ENCODE measurements around the gene CENPB.

The CENPB gene

DNA sequence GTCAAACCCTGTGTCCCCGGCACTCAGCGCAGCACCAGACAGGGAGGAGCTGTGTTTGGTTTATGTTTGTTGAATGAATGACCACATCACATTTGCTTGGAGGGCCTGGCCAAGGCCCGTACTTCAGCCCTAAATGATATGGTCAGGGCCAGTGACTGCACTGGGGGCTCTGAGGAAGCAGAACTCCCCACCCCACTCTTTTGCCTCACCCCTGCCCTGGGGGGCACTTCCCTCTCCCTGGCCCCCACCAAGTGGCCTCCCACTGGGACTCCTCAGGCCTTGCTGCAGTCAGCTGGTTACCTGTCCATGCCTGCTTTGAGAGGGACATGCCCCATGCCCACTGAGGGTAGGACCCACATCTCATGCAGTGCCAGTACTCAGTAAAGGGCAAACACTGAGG lies 21.9 kb downstream of the CENPB start:
- DNase-seq: no peak

DNA sequence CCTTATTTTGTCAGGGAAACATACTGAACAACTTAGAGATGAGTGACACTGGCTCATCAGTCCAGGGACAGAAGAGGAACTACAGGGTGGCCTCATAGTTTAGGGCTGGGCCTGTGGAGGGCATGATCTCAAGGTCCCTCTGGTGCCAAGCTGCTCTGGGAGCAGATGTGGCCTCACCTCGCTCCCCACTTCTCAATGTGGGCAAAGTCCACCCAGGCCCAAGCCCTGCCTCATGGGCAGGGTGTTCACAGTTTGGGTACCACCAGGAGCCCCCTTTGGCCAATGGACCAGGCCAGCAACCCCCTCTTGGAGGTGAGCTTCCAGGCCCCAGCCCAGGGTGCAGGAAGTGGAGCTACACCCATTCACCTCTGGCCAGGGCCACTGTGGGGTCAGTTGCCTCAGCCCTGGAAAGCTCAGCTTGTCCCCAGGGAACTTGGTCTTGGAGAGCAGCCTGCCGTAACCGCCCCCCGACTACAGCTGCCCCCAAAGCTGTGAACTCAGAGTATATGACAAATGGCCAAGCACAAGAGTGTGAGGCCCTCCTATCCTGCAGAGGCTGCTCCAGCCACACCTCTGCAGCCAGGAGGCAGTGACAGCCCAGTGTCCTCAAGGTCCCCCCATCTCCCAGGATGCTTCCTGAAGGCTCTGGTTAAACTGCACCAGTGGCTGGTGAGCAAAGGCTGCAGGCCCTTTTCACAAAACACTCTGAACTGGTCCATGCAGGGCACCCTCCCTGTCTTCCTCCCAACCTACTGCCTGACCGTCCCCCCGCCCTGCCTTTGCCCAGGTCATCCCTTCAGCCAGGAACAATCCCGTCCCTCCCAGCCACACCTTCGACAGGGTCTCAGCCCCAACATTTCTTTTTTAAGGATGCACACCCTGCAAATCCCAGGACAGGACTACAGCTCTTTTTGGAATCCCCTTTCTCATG lies 22.6 kb downstream of the CENPB start:
- DNase-seq: no peak

DNA sequence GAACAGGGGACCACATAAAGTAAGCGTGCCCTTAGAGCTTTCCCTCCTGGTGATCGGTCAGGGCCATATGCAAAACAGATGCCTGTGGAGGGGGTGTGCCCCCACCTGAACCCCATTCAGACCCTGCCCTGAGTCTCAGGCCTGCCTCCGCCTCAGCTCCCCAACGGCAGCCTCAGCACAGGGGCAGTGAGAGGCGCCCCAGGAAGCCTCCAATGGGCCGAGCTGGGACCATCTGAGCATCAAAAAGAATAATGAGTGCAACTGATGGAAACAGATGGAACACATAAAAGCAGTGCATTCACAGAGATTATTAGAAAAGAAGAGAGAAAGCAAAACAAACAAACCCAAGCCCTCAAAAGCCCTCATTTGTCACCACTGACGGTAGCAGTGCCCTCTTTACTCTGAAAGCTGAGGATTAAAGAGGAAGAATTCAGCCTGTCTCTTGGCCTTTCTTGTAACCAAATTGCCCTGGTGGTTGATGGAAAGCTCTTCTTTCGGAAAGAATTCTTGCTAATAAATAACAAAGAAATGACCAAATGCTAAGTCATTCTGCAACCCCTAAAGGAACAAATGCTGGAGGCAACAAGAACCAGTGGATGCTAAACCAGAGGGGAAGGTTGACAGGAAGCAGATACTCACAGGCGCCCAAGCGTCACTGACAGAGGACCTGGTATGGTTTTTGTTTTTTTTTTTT lies 25.7 kb downstream of the CENPB start:
- no peak for DNase-seq

DNA sequence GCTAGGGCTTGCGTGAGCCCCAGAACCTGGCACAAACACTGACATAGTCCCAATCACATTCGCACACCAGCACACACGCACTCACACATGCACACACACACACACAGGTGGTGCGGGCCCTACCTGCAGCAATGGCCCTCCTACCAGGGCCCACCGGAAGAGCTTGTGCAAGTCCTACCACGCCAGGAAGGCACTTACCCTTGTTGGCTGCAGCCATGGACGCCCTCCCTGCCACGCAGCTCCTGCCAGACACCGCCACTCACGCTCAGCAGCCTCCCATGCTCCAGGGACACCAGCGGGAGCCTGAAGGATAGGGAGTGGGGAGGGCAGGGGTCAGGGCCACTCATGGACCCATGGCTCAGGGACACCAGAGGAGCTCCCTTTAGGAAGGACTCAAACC lies 26.7 kb downstream of the CENPB start:
- DNase-seq: no peak

DNA sequence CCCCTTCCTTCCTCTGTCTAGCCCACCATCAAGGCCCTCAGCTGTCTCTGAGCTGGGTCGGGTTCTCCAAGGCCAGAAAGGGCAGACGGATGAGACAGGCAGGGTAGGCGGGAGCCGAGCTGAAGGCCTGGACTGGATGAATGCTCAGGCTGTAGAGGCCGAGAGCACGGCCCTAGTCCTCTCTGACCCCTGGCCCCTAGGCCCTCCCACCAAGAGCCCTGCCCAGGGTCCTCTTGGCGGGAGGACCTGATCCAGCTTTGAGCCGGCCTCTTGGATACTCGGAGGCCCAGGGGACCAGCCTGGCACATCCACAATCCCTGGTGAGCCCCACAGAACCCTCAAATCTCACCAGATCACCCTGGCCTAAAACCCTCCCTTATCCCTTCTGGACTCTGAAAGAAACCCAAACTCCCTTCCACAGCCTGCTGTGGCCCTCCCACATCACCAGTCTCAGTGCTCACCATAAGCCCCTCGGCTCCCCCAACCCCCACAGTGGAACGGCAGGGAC lies 27.2 kb downstream of the CENPB start:
- DNase-seq: no peak

DNA sequence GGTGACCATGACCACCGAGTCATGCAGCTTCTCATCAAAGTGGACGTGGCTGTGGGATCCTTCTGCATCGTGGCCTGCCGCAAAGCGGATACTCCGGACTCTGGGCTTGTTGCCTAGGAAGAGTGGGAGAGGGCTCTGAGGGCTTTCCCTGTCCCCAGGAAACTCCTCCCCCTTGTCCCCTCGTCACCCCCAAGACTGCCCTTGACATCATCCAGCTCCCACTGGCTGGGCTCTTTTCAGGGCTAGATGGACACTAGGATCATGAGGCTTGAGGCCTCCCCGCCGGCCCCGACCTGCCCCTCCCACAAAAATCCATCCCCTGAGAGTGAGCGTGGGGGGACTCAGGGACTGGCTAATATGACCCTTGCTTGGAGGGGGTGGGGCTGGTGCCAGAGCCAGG lies 28.0 kb downstream of the CENPB start:
- no peak for DNase-seq

DNA sequence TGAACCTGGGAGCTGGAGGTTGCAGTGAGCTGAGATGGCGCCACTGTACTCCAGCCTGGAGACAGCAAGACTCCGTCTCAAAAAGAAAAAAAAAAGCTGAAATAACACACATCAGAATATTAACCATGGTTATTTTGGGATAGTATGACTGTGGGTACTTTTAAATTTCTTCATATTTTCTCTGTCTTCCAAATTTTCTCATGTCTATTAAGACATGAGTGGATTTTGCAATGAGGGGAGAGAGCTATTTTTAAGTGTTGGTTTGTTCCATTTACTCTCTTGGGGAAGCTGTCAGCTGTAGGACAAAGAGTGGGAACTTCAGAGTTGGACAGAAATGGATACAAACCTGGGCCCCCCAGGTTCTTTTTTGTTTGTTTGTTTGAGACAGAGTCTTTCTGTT lies 29.3 kb downstream of the CENPB start:
- DNase-seq: no peak

DNA sequence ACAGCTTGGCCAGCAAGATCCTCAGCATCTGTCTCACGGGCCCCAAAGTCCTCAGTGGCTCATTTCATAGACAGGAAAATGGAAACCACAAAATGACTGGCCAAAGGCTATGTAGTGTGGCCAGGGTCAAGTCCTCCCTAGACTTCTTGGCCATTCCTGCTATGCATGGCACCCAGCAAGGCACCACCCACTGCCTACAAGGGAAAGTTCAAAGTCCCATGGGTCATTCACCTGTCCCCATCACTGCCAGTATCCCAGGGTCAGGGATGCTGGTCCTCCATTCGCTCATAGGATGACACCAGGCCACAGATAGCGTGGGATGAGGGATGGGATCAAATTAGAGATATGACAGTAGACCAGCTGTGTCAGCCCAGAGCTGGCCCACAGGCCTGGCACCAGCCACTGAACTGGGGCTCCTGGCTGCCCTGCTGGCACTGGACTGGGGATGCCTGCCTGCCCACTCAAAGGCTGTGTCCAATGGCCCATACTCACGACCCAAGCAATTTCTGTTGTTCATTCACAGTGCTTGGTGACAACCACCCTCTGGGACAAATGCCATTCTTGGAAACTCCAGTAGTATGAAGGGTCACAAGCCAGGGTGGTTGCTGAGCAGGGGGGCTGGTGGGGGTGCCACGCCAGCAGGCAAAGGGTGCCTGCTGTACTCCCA lies 30.6 kb downstream of the CENPB start:
- no peak for DNase-seq

DNA sequence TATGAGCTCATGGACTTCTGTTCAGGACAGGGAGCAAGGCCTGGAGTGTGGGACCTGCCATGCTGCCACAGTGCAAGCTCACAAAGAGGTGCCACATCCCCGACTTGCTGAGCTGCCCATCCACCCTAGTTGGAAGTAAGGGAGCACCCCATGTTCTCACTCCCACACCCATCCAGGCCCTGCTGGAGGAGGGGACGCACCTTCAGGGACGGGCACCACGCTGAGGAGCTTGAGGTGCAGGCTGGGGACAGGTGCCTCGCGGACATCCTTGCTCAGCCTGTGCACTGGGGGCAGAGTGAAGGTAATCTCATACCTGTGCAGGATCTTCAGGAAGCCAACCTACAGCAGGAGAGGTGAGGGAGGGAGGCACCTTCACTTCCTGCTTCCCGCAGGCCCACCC lies 31.3 kb downstream of the CENPB start:
- no peak for DNase-seq

DNA sequence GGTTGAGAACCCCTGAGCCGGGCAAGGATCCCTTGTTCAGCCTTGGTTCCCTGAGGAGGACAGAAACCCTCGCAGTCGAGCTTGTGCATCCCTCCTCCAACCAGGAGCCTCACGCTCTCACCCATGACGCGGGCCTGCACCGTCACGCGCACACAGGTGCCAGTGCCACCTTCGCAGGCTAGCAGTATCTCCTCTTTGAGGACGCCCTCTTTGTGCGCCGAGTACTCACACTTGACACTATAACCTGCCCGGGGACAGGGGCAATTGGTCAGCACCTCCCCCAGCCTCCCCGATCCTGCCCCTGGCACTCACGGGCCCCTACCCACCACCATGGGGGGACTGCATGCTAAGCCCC lies 32.3 kb downstream of the CENPB start:
- no peak for DNase-seq

DNA sequence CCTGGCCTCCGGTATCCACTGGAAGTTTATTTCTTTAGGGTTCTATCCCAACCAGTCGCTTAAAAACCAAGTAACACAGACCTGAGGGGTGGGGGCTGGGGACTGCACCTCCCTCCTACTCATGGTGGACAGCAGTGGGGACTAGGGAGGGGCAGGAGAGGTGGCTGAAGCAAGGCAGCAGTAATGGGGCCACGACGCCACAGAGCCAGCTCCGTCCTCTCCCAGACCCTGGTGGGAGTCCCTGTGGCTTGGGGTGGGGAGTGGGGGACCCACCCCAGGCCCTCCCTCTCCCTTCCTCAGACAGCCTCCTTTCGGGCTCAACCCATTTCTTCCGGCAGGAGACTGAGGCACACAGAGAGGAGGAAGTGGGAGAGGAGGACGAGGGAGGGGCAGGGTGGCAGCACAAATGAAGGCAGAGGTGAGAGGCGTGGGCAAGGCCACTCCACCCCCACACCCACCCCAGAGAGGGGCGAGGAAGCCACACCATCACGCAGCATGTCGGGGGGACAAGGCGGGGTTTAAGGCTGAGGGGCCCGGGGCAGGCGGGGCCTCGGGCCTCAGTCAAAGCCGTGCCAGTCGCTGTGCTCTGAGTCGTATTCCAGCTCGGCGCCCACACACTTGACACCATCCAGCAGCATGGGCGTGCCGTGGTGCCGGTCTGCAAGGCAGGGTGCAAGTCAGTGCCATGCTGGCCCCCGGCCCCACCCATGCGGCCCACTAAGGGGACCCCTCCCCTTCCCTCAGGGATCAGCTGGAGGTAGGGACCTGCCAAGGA lies 32.9 kb downstream of the CENPB start:
- no peak for DNase-seq

DNA sequence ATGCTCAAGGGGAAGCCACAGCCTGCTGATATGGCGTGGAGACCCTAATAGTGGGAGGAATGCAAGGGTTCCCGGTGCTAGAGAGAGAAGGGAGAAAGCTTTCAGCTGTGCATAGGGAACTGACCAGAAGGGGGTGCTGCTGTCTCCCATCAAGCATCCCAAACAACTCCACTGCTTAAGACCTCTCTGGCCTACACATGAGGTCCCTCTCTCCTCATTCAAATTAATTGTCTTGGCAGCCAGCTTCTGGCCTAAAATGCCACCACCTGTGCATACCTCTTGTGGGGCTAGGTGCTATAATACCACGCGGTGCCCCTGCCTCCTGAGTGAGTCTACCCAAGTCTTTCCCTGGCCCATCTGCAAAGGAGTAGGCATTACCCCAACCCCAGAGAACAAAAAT lies 33.4 kb downstream of the CENPB start:
- no peak for DNase-seq

DNA sequence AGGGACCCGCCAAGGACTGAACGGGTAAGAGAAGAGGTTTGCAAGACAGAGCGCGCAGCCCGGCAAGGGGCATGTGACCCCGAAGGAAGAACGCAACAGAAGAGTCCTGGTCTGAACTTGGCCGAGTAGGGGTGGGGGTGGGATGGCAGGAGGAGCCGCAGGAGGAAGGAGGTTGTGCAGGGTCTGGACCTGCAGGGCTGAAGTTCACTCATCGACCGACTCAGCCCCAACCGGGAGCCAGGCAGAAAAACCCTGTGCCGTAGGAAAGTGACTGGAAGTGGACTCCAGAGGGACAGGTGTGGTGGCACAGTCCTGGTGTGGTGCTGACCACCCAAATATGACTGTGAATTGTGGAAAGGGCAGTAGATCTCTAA lies 34.2 kb downstream of the CENPB start:
- no peak for DNase-seq

DNA sequence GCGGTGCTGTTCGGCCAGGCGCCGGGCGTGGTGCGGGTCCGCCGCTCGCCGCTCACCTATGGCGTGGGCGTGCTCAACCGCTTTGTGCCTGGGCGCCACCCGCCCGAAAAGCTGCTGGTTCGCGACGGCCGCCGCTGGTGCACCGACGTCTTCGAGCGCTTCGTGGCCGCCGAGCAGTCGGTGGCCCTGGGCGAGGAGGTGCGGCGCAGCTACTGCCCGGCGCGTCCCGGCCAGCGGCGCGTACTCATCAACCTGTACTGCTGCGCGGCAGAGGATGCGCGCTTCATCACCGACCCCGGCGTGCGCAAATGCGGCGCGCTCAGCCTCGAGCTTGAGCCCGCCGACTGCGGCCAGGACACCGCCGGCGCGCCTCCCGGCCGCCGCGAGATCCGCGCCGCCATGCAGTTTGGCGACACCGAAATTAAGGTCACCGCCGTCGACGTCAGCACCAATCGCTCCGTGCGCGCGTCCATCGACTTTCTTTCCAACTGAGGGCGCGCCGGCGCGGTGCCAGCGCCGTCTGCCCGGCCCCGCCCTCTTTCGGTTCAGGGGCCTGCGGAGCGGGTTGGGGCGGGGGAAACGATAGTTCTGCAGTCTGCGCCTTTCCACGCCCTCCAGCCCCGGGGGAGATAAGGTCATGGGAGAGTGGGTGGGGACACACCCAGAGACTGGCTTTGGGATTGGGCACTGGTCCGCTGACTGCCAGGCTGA lies 34.7 kb downstream of the CENPB start:
- DNase-seq: peak; percentile 75

DNA sequence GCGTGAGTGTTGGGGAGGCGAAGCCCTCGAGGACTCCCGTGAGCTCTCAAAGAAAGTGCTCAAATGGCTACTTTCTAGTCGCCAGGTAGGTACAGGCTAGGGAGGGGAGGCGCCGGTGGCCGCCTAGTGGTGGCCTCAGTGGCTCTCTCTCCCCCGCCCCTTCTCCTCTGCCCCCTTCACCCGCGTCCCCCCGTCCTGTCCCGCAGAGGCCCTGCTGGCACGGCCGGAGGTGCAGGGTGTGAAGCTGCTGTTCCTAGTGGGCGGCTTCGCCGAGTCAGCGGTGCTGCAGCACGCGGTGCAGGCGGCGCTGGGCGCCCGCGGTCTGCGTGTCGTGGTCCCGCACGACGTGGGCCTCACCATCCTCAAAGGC lies 35.2 kb downstream of the CENPB start:
- no peak for DNase-seq

DNA sequence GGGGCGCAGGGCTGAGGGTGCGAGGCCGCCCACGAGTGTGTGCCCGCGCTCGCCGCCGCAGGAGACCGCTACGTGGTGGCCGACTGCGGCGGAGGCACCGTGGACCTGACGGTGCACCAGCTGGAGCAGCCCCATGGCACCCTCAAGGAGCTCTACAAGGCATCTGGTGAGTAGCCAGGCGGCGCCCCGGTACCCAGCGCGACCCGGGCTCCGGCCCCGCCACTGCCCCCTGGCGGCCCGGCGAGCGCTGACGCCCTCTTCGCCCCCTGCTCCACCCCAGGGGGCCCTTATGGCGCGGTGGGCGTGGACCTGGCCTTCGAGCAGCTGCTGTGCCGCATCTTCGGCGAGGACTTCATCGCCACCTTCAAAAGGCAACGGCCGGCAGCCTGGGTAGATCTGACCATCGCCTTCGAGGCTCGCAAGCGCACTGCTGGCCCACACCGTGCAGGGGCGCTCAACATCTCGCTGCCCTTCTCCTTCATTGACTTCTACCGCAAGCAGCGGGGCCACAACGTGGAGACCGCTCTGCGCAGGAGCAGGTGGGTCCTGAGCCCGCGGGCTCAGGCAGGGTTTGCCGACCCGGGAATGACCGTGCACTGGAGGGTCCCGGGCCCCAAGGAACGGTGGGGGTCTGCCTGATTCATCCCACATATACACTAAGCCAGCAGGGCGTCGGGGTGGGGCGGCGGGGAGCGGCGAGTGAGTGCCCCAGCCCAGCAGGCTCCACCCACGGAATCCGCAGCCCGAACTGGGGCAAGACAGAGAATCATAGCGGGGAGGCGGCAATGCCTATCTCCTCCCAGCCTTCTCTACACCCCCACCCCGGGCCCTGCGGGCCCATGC lies 36.6 kb downstream of the CENPB start:
- DNase-seq: peak; percentile 83

DNA sequence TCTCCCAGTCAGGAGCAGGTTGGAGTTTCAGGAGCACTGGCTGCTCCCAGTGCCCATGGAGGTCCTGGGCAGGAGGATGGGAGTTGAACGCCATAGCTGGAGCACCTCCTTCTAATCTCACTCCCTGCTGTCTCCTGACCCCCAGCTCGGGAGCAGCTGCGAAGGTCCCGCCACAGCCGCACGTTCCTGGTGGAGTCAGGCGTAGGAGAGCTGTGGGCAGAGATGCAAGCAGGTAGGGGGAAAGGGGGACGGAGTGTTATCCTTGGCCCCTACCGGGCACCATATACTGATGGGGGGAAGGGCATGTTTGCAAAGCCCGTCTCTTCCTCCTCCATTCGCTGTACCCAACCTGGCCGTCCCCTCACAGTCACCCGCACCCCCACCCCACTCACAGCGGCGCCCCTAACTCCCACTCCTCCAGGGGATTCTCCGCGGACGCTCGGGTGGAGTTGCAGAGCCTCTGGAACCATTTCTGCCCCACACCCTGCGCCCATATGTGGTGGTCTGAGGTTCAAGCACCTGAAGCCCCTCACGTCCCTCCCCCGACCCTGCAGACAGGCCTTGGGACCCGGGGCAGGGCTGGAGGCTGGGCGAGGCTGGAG lies 37.4 kb downstream of the CENPB start:
- no peak for DNase-seq

DNA sequence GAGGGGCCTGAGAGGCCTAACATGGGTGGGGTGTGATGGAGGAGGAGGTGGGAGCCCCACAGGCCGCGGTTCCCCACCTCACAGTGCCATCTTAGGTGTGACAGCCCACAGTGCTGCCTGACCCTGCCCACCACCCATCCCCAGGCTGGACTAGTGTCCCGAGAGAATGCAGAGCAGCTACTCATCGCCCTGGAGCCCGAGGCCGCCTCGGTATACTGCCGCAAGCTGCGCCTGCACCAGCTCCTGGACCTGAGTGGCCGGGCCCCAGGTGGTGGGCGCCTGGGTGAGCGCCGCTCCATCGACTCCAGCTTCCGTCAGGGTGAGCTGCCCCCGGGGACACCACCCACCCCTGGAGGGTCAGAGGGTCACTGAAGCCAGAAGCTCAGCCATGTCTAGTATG lies 38.5 kb downstream of the CENPB start:
- DNase-seq: no peak

DNA sequence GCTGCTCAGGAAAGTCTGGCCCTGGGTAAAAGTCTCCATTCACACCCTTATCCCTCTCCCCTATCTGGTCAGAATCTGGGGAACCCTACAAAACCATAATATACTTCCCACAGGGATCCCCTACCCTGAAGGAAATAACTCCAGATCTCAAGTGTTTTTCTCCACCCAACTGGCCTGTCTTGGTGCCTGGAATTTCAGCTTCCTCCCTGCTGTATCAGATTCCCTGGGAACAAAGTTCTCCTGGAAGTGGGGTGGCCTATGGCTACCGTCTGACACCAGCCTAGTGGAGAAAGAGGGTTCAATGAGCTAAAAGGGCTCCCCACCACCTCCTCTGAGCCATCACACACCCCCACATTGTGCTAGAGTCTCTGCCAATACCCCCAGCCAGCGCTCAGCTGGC lies 39.1 kb downstream of the CENPB start:
- no peak for DNase-seq

DNA sequence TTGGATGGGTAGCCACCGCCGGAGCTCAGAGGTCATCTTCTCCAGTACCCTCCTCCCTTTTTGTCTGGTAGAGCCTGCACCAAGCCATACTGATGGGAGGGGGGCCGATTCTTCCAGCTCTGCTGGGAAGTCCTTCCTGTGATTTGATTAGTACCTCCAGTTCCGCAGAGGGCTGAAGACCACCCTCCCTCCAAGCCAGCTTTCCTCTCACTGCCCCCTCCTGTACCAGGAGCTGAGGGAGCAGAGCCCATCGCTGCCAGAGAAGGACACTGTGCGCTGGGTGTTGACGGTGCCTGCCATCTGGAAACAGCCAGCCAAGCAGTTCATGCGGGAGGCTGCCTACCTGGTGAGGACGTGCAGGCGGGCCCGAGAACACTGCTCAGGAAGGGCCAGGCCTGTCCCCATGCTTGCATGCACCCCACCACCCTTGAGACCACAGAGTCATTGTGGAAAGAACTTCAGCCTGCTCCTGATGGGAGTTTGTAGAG lies 40.8 kb downstream of the CENPB start:
- no peak for DNase-seq

Measured in activated CD8-positive, alpha-beta memory T cell treated with anti-CD3 and anti-CD28 coated beads, Interleukin-2, amount 50 U/mL, for 48 hours (primary cell).